GM18526 (cell line): ENCODE measurements around the gene ANKRA2.
A peak's percentile ranks its signal among the peaks of the same experiment; 100 is the strongest.

Source experiments
- POLR2A ChIP-seq: IDR thresholded peaks from 3 replicates; pipeline ENCODE4 v1.6.1; 2011; ENCODE audit not compliant: insufficient read length; ENCODE audit errors: extremely low read depth

The ANKRA2 gene

GRCh38 chr5:73565139-73565968 is at the start of gene ANKRA2, which contains the start of gene UTP15:
Gene ANKRA2, minus strand, starts transcription at chr5:73565639. Its CDS starts 2,758 bp downstream, at chr5:73562881.
Gene UTP15, plus strand, starts transcription at chr5:73565743. Its CDS starts 1,602 bp downstream, at chr5:73567345.
- peak; percentile 61 for TF ChIP-seq POLR2A

GRCh38 chr5:73615085-73615484 is 49.6 kb upstream of the ANKRA2 start:
- no peak for TF ChIP-seq POLR2A

- TF ChIP-seq POLR2A: no peak
These were observed 47.4 kb upstream of the ANKRA2 start for GRCh38 chr5:73612799-73613198.

- TF ChIP-seq POLR2A: no peak
These were observed 41.8 kb upstream of the ANKRA2 start for GRCh38 chr5:73607228-73607627.

GRCh38 chr5:73606206-73606753 is 40.8 kb upstream of the ANKRA2 start:
- TF ChIP-seq POLR2A: no peak

- no peak for TF ChIP-seq POLR2A
These were observed 40.0 kb upstream of the ANKRA2 start for GRCh38 chr5:73605223-73606087.

- no peak for TF ChIP-seq POLR2A
These were observed 38.6 kb upstream of the ANKRA2 start for GRCh38 chr5:73603998-73604397.

- no peak for TF ChIP-seq POLR2A
These were observed 33.9 kb upstream of the ANKRA2 start for GRCh38 chr5:73599380-73599779.

GRCh38 chr5:73596705-73597328 is 31.4 kb upstream of the ANKRA2 start:
- no peak for TF ChIP-seq POLR2A

- no peak for TF ChIP-seq POLR2A
These were observed 27.1 kb upstream of the ANKRA2 start for GRCh38 chr5:73592551-73592950.

- TF ChIP-seq POLR2A: no peak
These were observed 26.5 kb upstream of the ANKRA2 start for GRCh38 chr5:73591698-73592501.

- TF ChIP-seq POLR2A: no peak
These were observed 25.8 kb upstream of the ANKRA2 start for GRCh38 chr5:73591102-73591695.

- no peak for TF ChIP-seq POLR2A
These were observed 22.5 kb upstream of the ANKRA2 start for GRCh38 chr5:73587923-73588322.

- TF ChIP-seq POLR2A: no peak
These were observed 17.1 kb upstream of the ANKRA2 start for GRCh38 chr5:73582285-73583145.
